Renal cortex interstitium (tissue), 11 donors: Measurements from ENCODE around the gene VAV3. TPM values are rescaled to one million over a fixed set of nuclear protein-coding genes. Genes with fewer than 3 reads are reported as not detected.

Experiments
- DNase-seq, 11 donors: peaks; one replicate each; pipeline ENCODE4 v3.0.0-alpha.2; 2013; ENCODE audit warnings: low read depth in 9 of 11, low spot score in 4 of 11; ENCODE audit errors: extremely low read depth in 1 of 11
- polyA plus RNA-seq, 3 donors: library from polyadenylated mRNA; unstranded; fragments of 120-200 nt; gene quantifications; one replicate each; pipeline ENCODE4 v1.2.1, GENCODE V29; 2013; ENCODE audit not compliant: insufficient read length in 3 of 3

VAV3 gene
- polyA plus RNA-seq, 3 donors, result 118 to 153 (median 149) TPM

DNA sequence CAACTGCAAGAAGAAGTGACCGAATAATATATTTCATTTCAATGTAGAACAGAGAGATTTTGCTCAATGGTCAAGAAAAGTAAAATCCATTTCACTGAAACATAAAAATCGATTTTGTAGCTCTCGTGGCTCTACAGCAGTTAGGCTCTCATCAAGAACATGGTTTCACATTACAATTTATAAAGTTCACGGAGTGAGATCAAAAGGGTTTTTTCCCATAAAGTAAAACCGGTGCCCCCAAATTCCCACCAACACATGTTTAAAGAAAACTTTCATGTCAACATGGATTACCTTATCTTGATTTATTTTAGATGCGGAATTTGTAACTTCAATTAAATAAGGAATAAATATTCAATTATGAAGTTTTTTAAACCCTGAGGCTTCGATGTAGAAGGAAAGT is 16.3 kb upstream of the VAV3 start:
- no peak for DNase-seq

DNA sequence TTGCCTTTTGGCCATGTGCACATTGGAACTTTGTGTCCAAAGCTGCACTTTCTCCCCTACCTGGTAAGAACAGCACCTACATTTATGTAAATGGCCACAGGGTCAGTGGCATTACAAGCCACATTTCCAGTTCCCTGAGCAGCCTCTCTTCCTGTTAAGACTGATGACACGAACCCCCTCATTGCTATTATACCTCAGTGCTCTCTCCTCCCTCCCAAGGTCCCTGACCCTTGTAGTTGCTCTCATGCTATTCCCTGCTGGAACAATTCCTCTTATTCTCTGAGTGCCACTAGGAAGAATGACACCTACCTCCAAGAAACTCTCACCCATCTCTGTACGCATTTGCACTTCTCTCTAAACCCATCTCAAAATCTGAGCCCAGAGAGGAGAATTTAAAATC is 14.9 kb upstream of the VAV3 start:
- no peak for DNase-seq

DNA sequence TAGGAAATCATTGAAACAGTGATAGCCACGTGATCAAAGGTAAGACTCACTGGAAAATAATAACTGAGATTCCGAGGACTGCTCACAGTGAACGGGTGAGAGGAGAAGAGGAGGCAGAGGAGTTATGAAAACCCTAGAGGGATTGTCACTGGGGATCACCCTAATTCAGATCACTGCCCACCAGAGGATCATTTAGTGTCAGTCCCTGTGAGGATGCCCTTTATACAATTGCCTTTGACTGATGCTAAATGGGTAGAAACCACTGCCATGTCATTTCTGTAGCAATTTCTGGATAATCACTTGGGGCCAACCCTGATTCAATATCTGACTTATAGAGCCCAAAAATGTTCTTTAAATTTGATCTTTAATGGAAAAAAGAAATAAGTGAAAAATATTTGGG is 14.1 kb upstream of the VAV3 start:
- DNase-seq, result no peak

DNA sequence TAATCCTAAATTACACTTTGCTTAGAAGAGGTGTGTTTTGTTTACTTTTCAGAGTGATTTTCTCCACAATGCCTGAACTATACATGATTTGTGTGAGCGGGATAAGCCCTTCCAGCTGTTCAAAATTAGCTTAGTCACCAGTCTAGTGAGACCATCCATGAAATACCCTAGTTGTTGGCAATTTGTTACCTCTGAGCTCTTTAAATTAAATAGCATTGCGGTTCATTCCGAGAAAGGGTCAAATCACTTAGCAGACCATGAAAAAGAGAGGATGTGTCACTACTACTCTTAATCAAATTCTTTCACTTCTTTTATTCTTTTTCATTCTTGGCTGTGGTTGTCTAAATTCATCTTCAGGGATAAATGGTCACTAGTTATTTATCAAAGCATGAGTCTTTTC is 11.9 kb upstream of the VAV3 start:
- DNase-seq, result no peak

DNA sequence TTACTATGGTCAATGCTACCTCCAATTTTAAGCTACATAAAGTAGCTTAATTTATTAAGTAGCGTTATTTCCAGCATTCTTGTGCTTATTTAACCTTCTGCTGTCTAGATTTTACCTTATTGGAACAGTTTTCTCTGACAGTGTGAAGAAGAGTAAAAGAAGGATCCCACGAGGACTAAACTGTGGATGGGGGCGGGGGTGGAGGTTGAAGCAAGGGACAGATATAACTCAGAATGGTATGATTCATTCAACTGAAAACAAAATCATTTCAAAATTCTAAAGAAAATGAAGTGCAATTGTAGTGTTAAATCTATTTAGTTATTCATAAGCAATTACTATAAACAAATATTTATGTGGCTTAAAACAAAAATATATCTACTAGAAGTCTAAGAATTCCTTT is 11.5 kb upstream of the VAV3 start:
- no peak for DNase-seq

DNA sequence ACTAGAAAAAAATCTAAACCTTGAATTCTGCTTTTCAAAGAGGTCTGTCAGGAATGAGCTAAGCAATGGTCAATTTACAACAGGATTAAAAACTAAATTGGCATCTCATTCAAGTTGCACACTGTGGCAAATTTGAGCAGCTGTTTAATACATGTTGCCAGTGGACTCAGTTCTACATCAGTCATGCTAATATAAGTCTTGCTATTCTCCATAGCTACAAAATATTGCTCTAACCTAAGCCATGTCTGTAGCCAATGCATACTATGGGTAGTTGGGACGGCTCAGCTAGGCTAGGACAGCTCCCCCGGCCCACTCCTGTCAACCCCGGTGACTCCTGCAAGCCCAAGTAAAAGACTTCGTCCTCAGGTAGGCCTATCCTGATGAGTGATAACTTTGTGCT is 10.9 kb upstream of the VAV3 start:
- DNase-seq, result no peak

DNA sequence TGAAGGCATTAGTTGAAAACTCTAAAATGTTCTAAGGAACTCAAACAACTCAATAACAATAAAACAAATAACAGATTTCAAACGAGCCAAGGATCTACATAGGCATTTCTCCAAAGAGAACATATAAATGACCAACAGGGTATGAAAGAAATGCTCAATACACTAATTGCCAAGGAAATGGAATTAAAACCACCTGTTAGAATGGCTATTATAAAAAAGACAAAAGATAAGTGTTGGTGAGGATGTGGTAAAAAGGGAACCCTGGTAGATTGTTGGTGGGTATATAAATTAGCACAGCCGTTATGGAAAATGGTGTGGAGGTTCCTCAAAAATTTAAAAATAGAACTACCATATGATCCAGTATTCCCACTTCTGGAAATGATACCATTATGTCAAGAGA is 9.1 kb upstream of the VAV3 start:
- DNase-seq, result no peak

DNA sequence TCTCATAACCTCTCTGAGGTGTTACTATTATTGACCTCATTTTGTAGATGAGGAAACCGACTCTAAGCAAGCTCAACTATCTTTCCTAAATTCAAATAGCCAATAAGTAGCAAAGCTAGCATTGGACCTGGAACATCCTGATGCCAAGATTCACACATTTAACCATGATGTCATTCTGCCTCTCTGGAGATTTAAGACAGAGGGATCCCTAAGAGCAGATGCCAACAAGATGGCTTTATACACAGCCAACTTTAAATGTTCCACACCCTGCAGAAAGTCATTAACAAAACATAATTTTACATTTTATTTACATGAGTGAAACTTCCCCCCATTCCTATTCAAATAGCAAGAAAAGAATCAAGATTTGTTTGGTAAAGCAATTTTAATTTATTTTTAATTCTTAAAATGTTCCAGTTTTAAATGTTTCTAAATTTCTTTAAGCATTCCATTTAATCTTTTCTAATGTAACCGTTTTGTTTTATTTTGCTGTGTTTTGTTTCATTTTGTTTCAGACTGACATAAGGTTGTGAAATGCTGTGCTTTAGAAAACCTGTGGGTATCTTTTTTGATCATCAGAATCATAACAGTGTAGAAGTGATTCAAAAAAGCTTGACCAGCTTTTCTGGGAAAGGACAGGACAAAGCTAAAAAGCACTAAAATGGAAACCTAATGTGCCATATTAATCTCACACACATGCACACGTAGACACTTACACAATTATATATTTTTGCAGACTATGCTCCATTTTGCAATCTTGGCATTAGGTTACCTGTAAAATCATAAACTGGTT is 7.6 kb upstream of the VAV3 start:
- no peak for DNase-seq

DNA sequence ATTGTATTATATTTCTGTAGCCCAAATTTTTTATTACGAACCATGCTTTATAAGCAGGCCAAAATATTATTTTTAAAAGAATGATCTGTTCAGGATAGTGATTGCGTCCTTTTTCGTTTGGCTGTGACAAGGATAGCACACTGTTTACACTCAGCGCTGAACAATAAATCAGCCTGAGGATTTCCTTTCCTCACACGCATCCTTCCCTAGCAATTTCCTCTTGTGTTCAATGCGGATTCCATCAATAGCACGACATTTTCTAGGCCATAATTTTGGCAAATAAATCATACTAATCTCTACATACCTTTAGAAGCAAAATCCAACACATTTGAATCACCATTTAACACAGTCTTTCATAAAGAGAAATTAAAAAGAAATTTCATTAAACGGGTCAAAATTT is 1.6 kb upstream of the VAV3 start:
- DNase-seq, result no peak

DNA sequence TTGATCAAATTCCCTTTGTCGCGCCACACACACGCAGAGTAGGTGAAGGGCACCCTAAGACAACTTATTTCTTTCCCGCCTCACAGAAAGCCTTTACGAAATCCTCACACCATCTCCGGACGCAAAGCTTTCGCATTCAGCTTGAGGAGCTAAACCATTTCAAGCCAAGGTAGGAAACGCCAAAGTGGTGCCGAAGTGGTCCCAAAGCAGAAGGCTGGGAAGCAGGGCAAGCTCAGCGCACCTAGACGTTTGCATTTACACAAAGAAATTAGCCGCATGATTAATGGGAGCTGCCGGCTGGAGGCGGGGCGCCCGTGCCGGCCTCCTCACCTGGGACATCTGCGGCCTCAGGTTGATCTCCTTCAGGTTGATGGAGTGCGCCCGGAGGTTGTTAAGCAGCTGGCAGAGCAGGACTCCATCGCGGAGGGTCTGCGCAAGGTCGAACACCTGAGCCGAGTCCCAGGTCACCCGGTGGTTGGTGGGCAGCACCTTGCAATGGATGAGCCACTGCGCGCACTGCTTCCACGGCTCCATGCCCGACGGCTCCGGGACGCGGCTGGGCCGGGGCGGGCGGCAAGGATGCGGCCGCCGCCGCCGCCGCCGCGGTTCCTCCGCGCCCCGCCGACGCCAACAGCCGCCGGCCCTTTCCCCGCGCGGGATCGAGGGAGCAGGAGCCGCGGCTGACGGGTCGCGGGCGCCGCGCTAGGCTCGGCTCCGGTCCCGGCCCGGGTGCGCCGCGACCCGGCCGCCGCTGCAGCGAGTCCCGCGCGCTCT is 457 bp downstream of the VAV3 start:
- peak in 3 of 11 donors; percentile 16 to 33 (median 17) for DNase-seq

DNA sequence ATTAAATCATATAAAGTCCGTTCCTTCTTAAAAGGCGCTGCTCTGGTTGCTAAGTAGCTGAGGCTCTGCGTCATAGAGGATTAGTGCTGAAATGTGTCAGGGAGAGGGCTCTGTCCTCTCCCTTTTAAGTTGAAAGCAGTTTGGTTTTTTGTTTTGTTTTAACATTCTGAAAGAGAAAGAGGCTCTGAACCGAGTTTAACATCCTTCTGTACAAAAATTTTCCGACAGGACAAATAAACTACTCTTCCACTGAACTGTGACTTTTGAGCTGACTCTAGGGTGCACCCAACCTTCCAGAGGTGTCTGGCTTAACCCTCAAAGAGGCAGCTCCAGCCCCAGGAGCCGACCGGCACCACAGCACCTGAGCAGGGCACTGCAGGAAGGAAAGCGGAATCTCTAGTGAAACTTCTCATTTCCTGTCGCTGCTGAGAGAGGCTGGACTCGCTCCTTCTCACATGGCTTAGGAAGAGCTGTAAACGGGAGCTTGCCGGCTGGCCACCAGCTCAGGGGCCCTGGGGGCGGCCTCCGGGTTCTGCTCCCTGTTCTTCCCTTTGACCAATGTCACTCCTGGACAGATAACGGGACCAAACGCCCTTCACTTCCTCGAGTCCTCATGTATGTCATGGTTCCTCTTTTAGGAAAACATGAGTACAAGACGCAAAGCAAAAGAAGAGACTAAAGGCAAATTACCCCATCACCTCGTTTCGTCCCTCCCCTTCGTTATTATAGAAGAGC is 1.2 kb downstream of the VAV3 start:
- DNase-seq, result peak in 2 of 11 donors; percentile 12 to 19

DNA sequence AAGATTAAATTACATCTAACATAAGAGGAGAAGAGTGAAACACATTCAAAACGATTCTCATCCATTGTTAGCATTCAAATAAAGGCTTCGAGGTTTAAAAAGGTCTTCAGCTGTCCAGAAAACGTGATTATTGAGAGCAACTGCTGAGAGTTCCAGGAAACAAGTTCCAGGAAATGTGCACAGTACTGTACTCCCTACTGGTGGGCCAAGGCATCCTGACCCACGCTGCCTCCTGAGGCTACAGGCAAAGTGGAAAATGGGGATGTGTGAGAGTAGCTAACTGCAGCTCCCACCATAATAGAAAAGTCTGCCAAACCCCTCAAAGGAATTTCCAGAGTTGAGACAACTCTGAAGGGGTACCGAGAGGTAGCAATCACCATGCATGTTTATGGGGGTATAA is 2.0 kb downstream of the VAV3 start:
- no peak for DNase-seq

DNA sequence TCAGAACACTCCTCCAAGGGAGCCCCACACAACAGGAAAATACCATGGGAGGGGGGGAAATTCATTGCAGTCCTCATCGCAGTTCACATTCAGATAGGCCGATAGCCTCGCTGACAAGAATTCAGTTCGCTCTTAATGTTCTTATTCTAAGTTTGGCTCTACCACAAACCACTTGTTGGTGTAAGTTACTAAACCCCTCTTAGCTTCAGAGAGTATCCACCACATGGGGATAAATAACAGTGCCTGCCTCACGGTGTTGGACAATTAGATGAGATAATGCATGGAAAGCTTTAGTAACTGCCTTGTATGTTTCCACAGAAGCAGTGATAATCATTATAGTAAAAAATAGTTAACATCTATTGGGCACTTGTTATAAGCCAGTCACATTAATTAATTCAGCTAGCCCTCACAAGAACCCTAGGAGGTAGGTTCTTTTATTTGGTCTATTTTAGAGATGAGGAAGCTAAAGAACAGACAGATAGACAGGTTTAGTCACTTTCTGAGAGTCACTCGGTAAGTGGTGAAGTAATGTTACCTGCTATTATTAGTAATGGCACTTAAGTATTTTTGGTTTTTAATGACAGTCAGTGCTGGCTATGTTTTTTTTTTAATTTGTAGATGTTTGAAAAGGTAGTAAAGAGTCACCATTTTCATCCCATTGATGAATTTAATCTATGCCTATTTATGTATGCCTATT is 10.1 kb downstream of the VAV3 start:
- DNase-seq, result no peak

DNA sequence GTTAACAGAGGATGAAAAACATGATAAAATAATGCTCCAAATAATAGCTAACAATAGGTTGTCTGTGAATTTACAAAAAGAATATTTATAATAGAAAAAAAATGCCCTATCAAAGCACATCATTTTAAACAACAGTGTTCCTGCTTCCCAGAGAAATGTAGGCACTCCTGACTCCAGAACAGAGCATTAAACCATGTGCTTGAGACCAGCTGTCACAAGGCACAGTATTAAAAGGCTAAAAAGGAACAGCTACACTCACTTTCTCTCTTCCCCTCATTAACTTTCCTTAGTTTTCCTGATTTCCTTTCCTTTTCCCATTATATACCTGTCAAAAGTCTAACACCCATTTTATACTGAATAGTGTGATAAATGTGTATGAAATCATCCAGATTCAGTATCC is 10.9 kb downstream of the VAV3 start:
- DNase-seq, result no peak

DNA sequence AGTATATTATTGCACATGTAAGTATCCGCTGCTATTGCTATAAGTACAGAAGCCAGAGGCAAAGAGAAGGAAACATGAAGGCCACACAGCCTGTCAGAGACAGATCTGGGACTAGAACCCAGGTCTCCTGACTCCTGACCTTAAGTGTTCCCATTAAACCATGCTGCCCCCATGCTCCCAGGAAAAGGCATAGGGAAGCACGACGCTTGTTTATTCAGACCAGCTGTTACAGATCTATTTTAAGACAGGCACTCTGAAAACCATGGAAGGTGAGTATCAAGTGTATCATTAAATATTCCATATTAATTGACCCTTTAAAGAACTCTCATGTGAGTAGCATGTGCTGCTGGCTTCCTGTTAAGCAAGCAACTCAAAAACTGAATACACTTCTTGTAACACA is 11.4 kb downstream of the VAV3 start:
- DNase-seq, result no peak

DNA sequence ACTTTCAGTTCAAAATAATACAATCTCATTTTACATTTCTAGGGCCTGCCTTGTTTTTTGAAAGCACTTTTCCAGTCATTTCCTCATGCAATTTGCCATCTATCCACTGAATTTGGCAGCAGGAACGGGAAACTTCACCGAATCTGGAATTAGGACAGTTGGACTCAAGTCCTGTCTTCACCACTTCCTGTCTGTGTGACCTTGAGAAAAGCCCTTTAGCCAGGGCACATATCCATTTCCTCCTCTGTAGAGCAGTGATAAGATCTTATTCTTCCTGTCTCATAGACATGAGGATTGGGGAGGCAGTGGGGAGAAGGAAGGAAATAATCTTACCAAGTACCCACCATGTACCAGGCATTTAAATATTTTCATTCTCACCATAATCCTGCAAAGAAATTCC is 12.0 kb downstream of the VAV3 start:
- DNase-seq, result no peak

DNA sequence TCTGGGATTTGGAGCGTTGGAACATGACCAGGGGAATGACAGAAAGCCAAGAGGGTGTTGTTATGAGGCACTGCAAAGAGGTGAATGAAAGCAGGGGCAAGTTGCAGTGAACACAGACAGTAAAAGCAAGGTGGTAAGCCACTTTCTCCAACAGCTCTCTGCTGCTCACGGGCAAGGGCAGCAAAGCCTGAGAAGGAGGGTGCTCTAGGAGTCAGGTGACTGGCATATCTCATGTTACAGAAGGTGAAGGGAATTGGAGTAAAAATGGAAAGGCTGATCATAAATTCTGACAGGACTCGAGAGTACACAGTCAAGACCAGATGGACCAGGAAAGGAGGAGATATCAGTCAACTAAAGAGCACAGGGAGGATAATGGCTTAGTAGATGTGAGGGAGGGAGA is 14.5 kb downstream of the VAV3 start:
- DNase-seq, result no peak

DNA sequence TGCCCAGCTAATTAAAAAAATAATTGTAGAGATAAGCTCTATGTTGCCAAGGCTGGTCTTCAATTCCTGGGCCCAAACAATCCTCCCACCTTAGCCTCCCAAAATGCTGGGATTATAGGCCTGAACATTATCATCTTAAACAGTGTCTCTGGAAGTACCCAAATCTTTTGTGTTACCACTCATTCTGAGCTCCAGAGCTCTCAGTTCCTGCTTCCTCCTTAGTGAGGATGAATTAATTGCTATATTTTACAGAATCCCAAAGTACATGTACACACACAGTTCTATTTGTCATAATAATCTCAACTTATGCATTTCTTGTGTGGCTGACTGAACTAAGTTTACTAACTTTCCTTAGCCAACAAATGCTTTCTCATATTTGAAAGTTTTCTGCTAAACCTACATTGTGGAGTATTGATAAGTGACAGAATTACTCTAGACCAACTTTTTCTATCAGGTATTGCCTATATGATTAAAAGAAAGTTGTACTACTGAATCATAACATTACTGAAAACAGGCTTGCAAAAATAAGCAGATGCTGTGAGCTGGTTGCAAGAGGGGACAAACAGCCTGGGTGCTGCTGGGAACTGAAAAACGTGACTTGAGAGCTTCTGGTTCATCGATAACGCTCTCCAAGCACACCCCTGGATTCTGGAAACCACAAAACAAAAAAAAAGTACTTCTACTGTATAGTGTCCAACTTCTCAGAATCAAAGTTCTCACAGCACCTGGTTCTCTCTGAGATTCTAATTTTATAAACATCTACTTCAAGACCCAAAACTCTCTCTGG is 15.3 kb downstream of the VAV3 start:
- no peak for DNase-seq

DNA sequence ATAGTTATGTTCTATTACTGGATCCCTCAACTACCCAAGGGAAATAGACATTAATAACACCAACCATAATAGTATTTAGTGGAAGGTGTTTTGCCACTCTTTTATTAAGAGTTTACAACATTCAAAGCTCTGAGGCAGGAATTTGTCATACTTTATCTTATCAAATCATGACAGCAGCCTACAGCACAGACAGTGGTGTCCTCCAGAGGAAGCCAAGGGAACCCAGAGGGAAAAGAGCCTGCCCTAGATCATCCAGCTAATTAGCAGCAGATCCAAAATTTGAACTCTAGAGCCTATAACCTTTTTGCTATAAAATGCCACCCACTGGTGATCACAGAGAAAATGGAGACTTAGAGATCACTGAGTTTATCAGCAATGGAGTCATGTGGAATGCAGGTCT is 18.2 kb downstream of the VAV3 start:
- DNase-seq, result no peak
